GM18519 (cell line): ENCODE measurements around the gene VPS26C.

ENCODE experiments used
- ATAC-seq: cut with Tn5 transposase; IDR thresholded peaks from one replicate; pipeline ENCODE4 v1.9.1; 2021; ENCODE audit warnings: mild to moderate bottlenecking, moderate library complexity; ENCODE audit not compliant: unreplicated experiment, low FRiP score

VPS26C gene

DNA sequence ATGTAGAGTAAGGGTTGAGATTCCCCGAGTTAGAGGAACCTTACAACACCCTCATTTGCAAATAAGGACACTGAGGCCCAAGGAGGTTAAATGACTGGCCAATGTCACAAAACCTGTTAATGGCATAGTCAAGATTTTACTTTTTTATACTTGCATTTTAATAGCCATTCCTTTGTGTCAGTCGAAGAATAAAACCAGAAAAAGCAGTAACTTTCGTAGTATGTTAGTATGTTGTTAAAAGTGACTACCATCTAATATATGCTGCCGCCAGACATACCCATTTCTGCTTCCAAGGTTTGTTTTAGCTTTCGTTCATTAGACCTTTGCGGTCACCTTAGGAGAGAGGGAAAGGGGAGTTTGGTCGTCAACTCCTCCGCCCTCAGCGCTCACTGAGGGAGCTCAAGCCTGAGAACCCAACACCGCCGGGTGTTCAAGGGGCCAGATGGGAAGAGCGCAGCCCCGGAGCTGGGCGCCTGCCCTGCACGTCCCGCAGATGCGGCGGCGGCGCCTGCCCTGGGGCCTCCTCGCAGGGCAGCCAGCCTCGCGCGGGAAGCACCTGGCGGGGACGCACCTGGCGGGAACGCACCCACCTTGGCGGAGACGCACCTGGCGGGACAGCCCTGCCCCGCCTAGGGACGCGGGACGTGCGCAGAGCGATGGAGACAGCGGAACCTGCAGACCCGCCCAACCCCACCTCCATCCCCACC, 466 bp downstream of the VPS26C start:
- peak; percentile 2 for ATAC-seq

DNA sequence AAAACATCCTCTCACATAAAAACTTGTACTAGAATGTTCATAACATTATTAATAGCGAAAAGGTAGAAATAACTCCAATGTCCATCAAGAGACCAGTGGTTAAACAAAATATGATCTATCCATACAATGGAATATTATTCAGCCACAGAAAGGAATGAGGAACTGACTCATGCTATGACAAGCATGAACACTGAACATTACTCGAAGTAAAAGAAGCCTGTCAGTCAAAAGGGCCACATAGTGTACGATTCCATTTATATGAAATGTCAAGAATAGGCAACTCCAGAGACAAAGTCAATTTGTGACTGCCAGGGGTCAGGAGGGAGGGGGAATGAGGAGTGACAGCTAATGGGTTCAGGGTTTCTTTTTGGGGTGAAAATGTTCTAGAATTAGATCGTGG, 2.3 kb downstream of the VPS26C start:
- no peak for ATAC-seq

DNA sequence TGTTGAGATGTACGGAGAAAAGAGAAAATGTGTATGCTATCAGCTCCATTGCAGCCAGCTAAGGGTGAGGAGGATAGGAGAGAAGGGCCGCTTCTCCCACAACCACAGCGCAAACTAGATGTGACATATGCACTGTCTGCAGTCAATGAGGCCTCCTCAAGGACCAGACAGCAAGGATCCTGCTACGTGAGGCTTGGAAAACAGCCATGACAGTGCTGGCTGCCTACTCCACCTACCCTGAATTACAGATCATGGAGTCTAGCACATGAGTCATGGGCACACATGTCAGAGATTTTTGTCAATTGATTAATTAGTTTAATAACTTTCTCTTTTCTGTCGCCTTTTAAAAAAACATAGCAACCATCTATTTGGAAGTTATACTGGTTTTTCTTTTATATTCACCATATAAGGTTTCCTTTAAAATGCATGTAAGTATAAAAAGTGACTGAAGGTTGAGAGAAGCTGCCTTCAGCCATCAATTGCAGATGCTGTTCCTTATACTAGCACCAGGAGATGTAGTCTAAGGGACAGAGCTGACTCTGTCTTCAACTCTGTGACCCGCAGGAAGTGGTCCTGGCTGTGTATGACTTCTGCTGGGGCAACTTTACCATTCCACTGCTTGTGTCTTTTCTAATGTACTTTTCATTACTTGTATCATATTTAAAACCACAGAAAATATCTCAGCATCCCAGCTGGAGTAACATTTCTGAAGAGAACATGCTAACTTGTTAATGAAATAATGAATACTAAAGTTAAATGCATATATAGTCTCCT, 3.1 kb downstream of the VPS26C start:
- ATAC-seq, result no peak

DNA sequence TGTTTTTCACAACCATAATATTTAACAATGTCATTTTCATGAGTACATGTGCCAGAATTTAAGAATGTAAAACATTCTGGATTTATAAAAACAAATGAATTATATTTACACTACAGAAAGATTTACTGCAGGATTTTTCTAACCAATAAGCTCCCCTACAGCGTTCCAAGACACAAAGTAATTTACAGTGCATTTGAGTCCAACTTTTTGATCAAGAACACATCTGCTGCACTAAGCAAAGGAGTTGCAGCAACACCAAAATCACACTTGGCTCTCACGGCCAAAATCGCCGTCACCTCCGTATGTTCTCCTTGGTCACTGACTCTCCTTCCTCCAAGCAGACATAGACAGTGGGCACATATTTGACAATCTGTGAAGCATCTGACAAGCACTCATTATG, 7.7 kb downstream of the VPS26C start:
- ATAC-seq, result no peak

DNA sequence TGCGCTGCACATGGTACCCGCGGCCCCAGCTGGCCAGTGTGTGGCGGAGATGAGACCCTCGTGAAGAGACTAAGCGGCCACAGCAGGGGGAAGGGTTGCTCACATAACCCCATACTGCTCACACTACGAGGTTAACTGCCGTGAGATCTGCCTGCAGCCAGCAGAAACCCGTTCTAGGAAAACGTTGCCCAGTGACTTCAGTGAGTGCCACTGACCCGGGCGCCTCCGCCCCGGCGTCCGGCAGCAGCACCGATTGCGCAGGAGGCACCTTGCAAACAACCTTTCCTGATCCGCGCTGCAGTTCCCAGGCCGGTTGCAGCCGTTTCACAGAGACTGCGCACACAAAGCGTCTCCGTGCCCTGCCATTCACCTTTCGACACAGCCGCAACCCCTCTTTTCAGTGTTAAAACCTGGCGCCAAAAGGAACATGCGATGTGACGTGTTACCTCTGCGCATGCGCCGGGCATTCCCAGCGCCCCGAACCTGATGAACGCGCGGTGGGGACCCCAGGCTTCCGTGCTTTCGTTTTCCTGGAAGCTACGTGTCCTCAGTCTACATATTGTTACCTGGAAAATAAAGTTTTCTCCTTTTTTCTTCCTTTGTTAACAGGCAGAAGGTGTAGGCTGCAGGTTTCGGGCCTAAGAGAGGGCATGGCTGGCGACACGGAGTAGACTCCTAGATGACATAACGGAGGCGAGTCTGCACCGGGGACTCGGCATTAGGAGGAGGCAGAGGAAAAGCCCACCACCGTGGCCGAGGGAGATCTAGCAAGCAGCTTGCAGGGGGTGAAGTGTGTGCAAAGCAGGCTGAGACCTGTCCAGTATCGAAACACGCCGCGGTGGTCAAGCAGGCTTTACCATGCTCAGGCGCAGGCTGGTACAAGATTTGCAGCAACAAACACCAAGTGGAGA, 8.9 kb downstream of the VPS26C start:
- peak; percentile 56 for ATAC-seq

DNA sequence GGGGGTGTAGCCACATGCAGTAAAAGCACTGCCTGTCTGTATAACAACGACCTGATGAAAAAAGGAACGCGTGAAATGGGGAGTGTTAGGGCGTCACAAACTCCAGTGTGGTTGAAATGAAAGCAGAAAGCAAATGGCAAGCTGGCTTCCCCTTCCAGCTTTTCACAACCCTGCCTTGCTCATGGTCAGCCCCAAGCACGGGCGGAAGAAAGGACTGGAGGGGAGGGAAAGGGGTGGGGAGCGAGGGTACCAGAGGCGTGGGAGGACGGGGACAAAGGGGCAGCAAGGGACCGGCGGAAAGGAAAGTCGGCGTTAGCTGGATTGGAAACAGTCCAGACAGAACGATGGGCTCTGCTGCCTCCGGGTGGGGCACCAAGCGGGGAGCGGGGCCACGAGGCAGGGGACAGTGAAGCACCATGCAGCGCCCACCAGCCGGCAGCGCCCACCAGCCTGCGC, 9.6 kb downstream of the VPS26C start:
- no peak for ATAC-seq

DNA sequence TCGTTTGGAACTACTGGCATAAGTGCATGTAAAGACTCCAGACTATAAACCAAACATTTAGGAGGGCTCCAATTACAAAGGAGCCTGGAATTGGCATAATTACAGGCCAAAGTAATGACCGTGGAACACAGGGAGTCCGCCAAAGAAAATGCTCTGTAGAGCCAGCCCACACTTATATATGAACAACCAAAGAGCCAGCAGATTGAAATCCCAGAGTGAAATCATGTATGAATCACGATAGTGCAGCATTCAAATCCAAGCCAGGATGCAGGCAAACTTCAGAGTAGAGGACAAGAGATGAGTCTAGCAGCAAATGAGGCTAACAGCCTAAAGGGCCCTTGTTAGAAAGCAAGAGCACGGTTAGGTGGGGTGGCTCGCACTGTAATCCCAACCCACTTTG, 13.1 kb downstream of the VPS26C start:
- ATAC-seq, result no peak

DNA sequence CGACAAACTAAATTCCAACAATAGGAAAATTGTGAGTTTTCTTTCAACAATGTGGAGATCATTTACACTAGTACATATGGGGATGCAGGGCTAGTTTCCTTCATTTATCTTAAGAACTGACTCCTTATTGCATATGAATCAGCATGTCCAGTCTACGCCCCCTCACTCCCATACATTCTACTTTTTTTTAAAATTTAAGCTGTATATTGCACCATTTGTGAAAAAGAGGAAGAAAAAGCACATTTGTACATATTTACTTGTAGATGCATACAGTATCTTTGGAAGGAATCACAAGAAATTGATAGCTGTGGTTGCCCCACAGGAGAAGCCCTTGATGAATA, 15.9 kb downstream of the VPS26C start:
- no peak for ATAC-seq

DNA sequence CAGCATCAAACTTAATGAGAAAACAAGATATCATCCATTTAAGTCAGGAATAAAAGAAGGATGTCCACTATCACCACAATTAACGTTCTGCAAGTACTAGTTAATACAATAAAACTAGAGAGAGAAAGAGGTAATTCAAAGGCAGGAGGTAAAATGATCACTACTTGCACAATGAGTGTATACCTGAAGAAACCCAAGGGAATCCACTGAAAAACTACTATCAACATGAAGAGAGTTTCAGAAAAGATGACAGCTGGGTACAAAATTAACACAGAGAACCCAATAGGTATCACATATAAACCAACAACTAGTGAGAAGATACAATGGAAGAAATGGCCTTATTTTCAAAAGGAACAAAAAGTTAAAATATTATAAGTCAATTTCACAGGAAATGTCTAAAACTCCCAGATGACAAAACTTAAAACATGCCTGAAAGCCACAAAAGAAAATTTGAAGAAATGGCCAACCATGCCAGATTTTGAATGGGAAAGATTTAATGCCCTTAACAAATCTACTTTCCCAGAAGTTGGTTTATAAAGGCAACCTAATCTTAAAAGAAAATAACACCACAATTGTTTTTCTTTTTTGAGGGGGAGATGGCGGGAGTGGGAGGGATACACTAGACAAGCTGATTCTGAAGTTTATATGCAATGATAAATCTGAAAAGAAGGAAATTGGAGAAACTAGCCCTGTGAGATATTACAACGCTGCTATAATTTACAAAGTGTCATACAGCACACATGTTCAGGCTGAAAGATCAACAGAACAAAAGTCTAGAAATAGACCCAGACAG, 17.8 kb downstream of the VPS26C start:
- no peak for ATAC-seq

DNA sequence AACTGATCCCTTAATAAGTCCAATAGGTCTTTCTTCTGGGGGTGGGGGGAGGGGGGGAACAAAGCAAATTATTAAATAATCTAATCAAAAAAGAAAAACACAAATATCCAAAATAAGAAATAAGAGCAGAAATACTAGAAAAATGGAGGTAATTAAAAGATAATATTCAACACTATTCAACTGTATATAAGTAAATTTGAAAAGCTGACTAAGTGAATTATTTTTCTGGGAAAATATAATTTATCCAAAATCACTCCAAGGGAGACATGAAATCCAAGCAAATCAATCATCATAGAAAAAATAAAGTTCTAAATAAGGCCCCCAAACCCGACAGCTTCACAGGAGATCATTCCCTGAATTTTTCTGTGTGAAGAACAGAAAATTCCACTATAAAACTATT, 18.8 kb downstream of the VPS26C start:
- ATAC-seq, result no peak

DNA sequence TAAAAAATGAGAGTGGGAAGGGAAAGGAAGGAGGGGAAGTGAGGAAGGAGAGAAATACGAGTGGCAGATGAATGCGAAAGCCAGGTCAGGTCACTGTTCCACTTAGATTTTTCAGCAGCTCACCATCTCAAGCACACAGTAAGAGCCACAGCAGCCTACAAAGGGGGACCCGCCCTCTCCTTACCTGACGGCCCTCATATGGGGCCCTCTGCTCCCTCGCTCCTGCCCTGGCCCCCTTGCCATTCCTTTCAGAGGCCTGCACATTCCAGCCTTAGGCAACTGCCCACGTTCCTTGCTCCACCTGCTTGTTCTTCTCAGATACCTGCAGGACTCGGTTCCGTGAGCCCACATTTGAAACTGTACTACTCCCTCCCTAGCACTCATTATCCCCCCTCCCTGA, 22.0 kb downstream of the VPS26C start:
- no peak for ATAC-seq

DNA sequence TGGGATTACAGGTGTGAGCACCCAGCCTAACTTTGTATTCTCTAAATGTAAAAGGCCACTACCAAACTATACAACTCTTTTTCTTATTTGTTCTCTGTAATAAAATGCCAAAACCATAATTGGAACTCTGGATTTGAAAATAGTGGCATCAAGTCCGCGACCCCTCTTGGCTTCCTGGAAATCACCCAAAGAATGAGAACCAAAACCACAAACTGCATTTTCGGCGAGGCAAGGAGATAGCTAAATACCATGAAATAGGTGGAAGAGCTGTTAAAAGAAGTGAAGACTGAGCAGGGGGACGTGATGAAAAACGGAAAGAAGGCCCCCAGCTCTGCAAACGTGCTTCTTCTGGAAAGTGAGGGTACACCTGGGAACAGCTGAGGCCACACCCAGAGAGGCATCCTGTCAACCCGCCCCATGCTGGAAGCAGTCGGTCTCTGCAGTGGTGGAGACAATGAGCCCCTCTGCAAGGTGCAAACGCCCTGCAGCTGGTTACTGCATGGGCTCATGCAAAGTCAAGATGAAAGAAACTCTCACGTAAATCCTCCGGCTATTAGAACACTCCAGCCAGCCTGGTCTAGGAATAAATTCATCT, 22.5 kb downstream of the VPS26C start:
- ATAC-seq, result no peak

DNA sequence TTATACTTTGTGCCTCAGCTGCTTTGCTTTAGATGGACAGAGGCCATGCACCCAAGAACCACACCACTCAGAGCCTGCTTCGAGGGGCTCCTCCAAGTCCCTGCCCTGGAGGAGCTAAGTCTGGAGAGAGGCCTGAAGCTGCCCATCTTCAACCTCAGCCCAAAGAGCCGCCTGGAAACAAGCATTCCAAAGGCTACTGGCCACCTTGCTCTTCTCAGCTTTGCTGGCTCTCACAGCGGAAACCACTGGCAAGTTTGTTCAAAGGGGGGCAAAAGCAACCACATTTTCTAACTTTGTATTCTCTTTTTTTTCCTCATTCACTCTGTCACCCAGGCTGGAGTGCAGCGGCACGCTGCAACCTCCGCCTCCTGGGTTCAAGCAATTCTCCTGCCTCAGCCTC, 23.2 kb downstream of the VPS26C start:
- no peak for ATAC-seq

DNA sequence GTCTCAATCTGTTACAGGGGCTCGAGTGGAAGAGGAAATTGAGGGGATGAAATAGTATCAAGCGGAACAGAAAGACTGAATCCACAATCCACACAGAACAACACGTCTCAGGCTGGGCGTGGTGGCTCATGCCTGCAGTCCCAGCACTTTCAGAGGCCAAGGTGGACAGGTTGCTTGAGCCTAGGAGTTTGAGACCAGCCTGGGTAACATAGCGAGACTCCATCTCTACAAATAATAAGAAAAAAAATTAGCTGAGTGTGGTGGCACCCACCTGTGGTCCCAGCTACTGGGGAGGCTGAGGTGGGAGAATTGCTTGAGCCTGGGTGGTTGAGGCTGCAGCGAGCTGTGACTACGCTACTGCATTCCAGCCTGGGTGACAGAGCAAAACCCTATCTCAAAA, 25.7 kb downstream of the VPS26C start:
- no peak for ATAC-seq

DNA sequence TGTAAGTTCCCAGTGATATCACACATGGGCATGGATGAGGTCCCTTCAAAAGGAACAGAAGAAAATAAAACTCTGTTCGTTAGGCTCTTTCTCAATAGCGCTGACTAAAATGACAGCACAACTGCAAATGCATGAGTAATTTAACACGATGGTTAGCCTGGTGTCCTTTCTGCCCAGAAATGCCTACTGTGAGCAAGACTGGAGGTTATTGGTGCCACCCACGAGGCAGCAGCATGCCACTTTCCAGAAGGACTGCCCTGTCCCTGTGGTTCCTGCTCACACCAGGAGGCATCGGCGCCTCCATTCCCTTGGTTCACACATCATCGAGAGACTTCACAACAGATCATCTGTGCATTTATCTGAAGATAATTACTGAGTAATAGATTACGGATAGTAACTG, 26.2 kb downstream of the VPS26C start:
- ATAC-seq, result no peak

DNA sequence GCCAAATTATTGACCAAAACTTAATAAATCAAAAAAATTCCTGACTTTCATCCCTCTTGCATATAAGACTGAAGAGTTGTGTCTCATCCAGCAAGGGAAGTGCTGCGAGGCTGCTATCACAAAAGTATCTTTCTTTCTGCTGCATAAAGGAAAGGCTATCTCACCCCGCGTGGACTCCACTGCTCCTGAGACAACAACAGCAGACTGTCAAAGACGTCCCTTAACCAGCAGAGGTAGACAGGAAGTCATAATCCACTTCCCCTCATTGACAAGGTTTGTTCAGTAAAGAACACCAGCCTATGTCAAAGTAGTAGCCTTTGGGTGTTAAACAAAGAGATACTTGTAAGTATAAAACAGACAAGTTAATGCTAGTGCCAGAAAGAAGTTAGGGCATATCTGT, 29.4 kb downstream of the VPS26C start:
- no peak for ATAC-seq

DNA sequence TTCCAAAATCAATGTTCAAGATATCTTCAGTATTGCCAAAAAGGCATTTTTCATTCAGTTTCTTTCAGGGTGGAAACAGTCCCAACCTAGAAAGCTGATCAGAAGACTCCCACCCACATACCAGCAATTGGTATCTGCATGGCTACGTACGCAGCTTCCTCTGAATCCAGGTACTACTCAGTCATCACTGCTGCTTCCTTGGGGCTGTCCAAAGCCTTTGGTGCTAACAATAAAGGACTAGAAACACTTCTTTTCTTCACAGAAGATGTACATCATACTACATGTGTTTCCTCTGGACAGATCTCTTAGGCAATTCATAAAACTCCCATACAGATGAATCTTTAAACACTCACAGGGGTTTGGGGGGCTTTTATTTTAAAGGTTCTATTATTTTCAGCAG, 29.8 kb downstream of the VPS26C start:
- no peak for ATAC-seq

DNA sequence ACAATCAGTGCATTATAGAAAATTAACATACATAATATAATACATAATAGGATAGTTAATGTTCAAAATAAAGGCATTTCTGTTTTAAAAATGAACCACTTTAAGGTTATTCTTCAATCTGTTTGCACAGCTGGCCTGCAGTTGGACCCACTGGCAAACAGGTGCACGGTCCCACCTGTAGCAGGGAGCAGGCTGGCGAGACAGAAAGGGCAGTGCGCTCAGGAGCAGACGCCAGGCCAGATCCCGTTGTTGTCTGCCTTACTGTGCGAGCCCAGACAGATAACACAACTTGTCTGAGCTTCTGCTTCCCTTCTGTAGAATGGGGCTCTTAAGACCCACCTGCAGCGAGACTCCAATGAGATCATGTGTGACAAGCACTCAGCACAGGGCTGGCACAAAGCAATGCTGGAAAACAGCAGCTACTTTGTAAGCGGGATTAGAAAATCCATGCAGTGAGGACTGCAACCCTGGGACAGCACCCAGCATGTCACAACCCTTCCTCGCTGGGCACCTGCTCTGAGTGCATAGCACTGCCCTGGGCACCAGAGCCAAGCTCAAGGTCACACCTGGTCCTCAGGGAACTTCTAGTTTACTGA, 33.5 kb downstream of the VPS26C start:
- ATAC-seq, result no peak

DNA sequence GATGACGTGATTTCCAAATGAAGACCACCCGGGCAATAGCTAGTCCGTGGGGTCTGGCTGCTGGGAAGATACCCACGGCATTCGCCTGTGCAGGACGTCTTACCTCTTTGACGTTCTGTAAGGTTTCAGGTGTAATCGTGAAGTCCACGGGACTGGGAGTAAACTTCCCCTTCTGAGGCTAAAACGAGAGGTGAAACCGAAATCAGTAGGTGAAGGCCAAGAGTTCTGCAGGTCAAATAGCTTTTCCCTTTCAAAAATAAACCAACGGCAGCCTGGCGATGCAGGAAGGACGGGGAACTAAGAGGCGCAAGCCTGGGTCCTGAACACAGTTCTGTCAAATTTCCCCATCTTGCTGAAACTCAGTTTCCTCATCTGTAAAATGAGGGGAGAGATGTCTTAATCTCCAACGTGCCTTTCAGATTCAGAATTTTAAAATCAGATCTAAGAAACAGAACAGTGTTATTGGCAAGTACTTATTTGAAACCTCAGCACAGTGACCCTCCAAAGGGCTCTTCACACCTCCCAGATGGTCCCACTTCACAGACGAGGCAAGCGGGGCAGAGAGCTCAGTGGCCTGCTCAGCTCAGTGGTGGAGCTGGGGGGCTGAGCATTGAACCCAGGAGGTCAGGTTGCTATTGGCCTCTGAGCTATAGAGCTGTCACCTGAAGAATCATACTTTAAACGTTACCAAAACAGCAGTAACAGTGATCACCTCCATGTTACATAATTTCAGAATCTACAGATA, 34.7 kb downstream of the VPS26C start:
- no peak for ATAC-seq
